ENCODE data around the gene ITIH3.

Gene ITIH3

GRCh38 chr3:52770496-52771333 is 23.9 kb upstream of the ITIH3 start, which contains the start of gene NEK4:
TSS of gene NEK4 (minus strand) at chr3:52770940. CDS start at chr3:52770746, 194 bp downstream.
- TF ChIP-seq L3MBTL2 (conservative IDR thresholded peaks at IDR 0.05), result peak; percentile 69
- no peak for TF ChIP-seq ZNF384 (IDR thresholded peaks at IDR 0.05)
- TF ChIP-seq NFRKB (IDR thresholded peaks at IDR 0.05), result 0 out of 2 replicates have a peak, but pooled peaks have one; percentile 32
- no peak for TF ChIP-seq BHLHE40 (IDR thresholded peaks at IDR 0.05; ENCODE audit: borderline replicate concordance)
- no peak for TF ChIP-seq FOXA1 (IDR thresholded peaks at IDR 0.05)
- no peak for TF ChIP-seq FOXM1 (IDR thresholded peaks at IDR 0.05; ENCODE audit: borderline replicate concordance)
- TF ChIP-seq LEF1 (IDR thresholded peaks at IDR 0.05; ENCODE audit: borderline replicate concordance), result no peak
- peak; percentile 37; the same call in 1 of the 2 replicates for TF ChIP-seq HDGF (IDR thresholded peaks at IDR 0.05; ENCODE audit: borderline replicate concordance)
- ChIA-PET POLR2A (interaction anchor here (0.6 to 3.2 kb wide), 22 partner anchors 11 to 253 kb away, joined by 3 to 35 read pairs (median 4); partner anchors contain the start of genes GLT8D1 and ITIH3), CTCF (interaction anchor here (0.6 to 0.8 kb wide), 3 partner anchors 16 to 288 kb away, joined by 3 to 4 read pairs (median 3); no protein-coding TSS in a partner anchor)
- peak; percentile 97 for DNase-seq (ENCODE audit: extremely low spot score)

GRCh38 chr3:52771334-52771681 is 23.3 kb upstream of the ITIH3 start:
- ChIA-PET POLR2A (interaction anchor here (0.8 to 3.2 kb wide), 19 partner anchors 10 to 253 kb away, joined by 3 to 35 read pairs (median 5); partner anchors contain the start of genes GLT8D1 and ITIH3), CTCF (interaction anchor here (0.6 to 0.8 kb wide), 3 partner anchors 17 to 287 kb away, joined by 3 to 4 read pairs (median 3); no protein-coding TSS in a partner anchor)
- no peak for DNase-seq (ENCODE audit: extremely low spot score)
- TF ChIP-seq SP1 (IDR thresholded peaks at IDR 0.05) (no peak), CTBP1 (IDR thresholded peaks at IDR 0.05; ENCODE audit: borderline replicate concordance) (no peak; the same call in 1 of the 2 replicates), TARDBP (IDR thresholded peaks at IDR 0.05) (no peak), ZNF384 (IDR thresholded peaks at IDR 0.05) (peak; percentile 86), SUZ12 (IDR thresholded peaks at IDR 0.05) (no peak), LEF1 (IDR thresholded peaks at IDR 0.05; ENCODE audit: borderline replicate concordance) (no peak), ELF4 (IDR thresholded peaks at IDR 0.05) (no peak), L3MBTL2 (conservative IDR thresholded peaks at IDR 0.05) (peak; percentile 33), BHLHE40 (IDR thresholded peaks at IDR 0.05; ENCODE audit: borderline replicate concordance) (no peak), FOXA1 (IDR thresholded peaks at IDR 0.05) (no peak), PKNOX1 (IDR thresholded peaks at IDR 0.05) (no peak), FOXK2 (IDR thresholded peaks at IDR 0.05) (no peak), HDGF (IDR thresholded peaks at IDR 0.05; ENCODE audit: borderline replicate concordance) (no peak), ARNT (IDR thresholded peaks at IDR 0.05) (no peak)

GRCh38 chr3:52771702-52772101 is 22.9 kb upstream of the ITIH3 start:
- TF ChIP-seq FOXA1 (IDR thresholded peaks at IDR 0.05) (no peak), ARNT (IDR thresholded peaks at IDR 0.05) (no peak), LEF1 (IDR thresholded peaks at IDR 0.05; ENCODE audit: borderline replicate concordance) (no peak), SUZ12 (IDR thresholded peaks at IDR 0.05) (no peak), BHLHE40 (IDR thresholded peaks at IDR 0.05; ENCODE audit: borderline replicate concordance) (no peak), HDGF (IDR thresholded peaks at IDR 0.05; ENCODE audit: borderline replicate concordance) (no peak), TARDBP (IDR thresholded peaks at IDR 0.05) (no peak), PKNOX1 (IDR thresholded peaks at IDR 0.05) (no peak), L3MBTL2 (conservative IDR thresholded peaks at IDR 0.05) (no peak), NFRKB (IDR thresholded peaks at IDR 0.05) (no peak), FOXK2 (IDR thresholded peaks at IDR 0.05) (no peak), CTBP1 (IDR thresholded peaks at IDR 0.05; ENCODE audit: borderline replicate concordance) (no peak), ZNF384 (IDR thresholded peaks at IDR 0.05) (no peak; the same call in 1 of the 2 replicates), FOXM1 (IDR thresholded peaks at IDR 0.05; ENCODE audit: borderline replicate concordance) (no peak), ELF4 (IDR thresholded peaks at IDR 0.05) (no peak)
- ChIA-PET CTCF (no interaction called here), POLR2A (interaction anchor here (1.0 to 3.2 kb wide), 14 partner anchors 10 to 254 kb away, joined by 3 to 35 read pairs (median 4); partner anchors contain the start of gene ITIH3)
- no peak for DNase-seq (ENCODE audit: extremely low spot score)

- CTCF ChIA-PET, result no interaction called here
- TF ChIP-seq PKNOX1 (IDR thresholded peaks at IDR 0.05) (no peak), SP1 (IDR thresholded peaks at IDR 0.05) (no peak), FOXA1 (IDR thresholded peaks at IDR 0.05) (no peak), SUZ12 (IDR thresholded peaks at IDR 0.05) (no peak), FOXM1 (IDR thresholded peaks at IDR 0.05; ENCODE audit: borderline replicate concordance) (no peak), BHLHE40 (IDR thresholded peaks at IDR 0.05; ENCODE audit: borderline replicate concordance) (no peak), NFRKB (IDR thresholded peaks at IDR 0.05) (no peak), ARNT (IDR thresholded peaks at IDR 0.05) (no peak), ELF4 (IDR thresholded peaks at IDR 0.05) (no peak), ZNF384 (IDR thresholded peaks at IDR 0.05) (no peak), FOXK2 (IDR thresholded peaks at IDR 0.05) (no peak), L3MBTL2 (conservative IDR thresholded peaks at IDR 0.05) (no peak), LEF1 (IDR thresholded peaks at IDR 0.05; ENCODE audit: borderline replicate concordance) (no peak)
- POLR2A ChIA-PET, result interaction anchor here (3.2 kb wide), 1 partner anchor 8 kb away, joined by 35 read pairs; no protein-coding TSS in a partner anchor
- DNase-seq (ENCODE audit: extremely low spot score), result no peak
These were observed 21.1 kb upstream of the ITIH3 start for GRCh38 chr3:52773361-52774065.

All from HEK293T (cell line).